Naive thymus-derived CD4-positive, alpha-beta T cell (primary cell): ENCODE results near the gene RGS17. TPM values are rescaled to one million over a fixed set of nuclear protein-coding genes. Genes with fewer than 3 reads are reported as not detected.
"Not testable (repeated sequence)": the region's sequence is repeated elsewhere in the genome, so short reads cannot be mapped to it uniquely, and the experiment has no call there.

ENCODE experiments used
- ATAC-seq: fragments of 150-1000 bp; cut with Tn5 transposase; 2 replicates; pipeline ENCODE4 v1.10.0; 2021; ENCODE audit warnings: mild to moderate bottlenecking, moderate library complexity
- CTCF ChIA-PET: fragments of 350-600 bp; sonication (Branson Sonifier 250); formaldehyde crosslinking; loops from one replicate; lab custom pipeline; 2021; ENCODE audit warnings: antibody characterized with exemption; lab: Charles Lee
- POLR2A ChIA-PET: fragments of 350-600 bp; sonication (Branson Sonifier 250); formaldehyde crosslinking; loops from one replicate; lab custom pipeline; 2021; ENCODE audit warnings: antibody characterized with exemption, inconsistent platforms; lab: Charles Lee
- DNase-seq, 9 donors: peaks; one replicate each; pipeline versions ENCODE4 v3.0.0 to v3.0.0-alpha.2; 2020 to 2022; ENCODE audit warnings: mixed read lengths in 1 of 9
- H3K27ac ChIP-seq: one replicate; pipeline ENCODE4 v1.7.0; 2013; ENCODE audit warnings: mild to moderate bottlenecking, low read depth, low read length, moderate library complexity
- H3K27me3 ChIP-seq, 2 donors: one replicate each; pipeline ENCODE4 v1.7.0; 2013; ENCODE audit warnings: low read length in 2 of 2, mild to moderate bottlenecking in 2 of 2, moderate library complexity in 2 of 2; ENCODE audit not compliant: control insufficient read depth in 2 of 2, insufficient read depth in 2 of 2
- H3K36me3 ChIP-seq, 3 experiments: 1 replicate in 2 of 3; 2 replicates in 1 of 3; pipeline ENCODE4 v1.7.0; 2013; ENCODE audit warnings: low read length in 3 of 3, mild to moderate bottlenecking in 3 of 3, moderate library complexity in 1 of 3; ENCODE audit not compliant: insufficient read depth in 3 of 3, control insufficient read depth in 2 of 3
- H3K4me1 ChIP-seq, 2 donors: one replicate each; pipeline ENCODE4 v1.7.0; 2013; ENCODE audit warnings: low read length in 2 of 2, mild to moderate bottlenecking in 2 of 2, moderate library complexity in 1 of 2; ENCODE audit not compliant: control insufficient read depth in 2 of 2, insufficient read depth in 2 of 2
- H3K4me3 ChIP-seq: 2 replicates; pipeline ENCODE4 v1.7.0; 2013; ENCODE audit warnings: mild to moderate bottlenecking, low read length
- H3K9me3 ChIP-seq, 3 experiments: 1 replicate in 2 of 3; 2 replicates in 1 of 3; pipeline ENCODE4 v1.7.0; 2013; ENCODE audit warnings: low read length in 3 of 3; ENCODE audit not compliant: control insufficient read depth in 2 of 3
- H3K27ac Mint-ChIP-seq, 9 donors: one replicate each; pipeline ENCODE4 v1.8.0; 2020 to 2022; ENCODE audit warnings: mixed read lengths in 9 of 9, mild to moderate bottlenecking in 8 of 9, moderate library complexity in 5 of 9, inconsistent platforms in 2 of 9
- H3K27me3 Mint-ChIP-seq, 5 donors: one replicate each; pipeline ENCODE4 v1.8.0; 2021 to 2022; ENCODE audit warnings: mixed read lengths in 5 of 5, mild to moderate bottlenecking in 1 of 5
- H3K36me3 Mint-ChIP-seq, 5 donors: one replicate each; pipeline ENCODE4 v1.8.0; 2020 to 2022; ENCODE audit warnings: mixed read lengths in 5 of 5, mild to moderate bottlenecking in 3 of 5, inconsistent platforms in 1 of 5
- H3K4me1 Mint-ChIP-seq, 7 donors: one replicate each; pipeline ENCODE4 v1.8.0; 2020 to 2022; ENCODE audit warnings: mixed read lengths in 7 of 7, mild to moderate bottlenecking in 3 of 7, inconsistent platforms in 1 of 7
- H3K4me3 Mint-ChIP-seq, 10 donors: one replicate each; pipeline ENCODE4 v1.8.0; 2020 to 2022; ENCODE audit warnings: mild to moderate bottlenecking in 10 of 10, mixed read lengths in 10 of 10, moderate library complexity in 6 of 10, inconsistent platforms in 2 of 10
- H3K9me3 Mint-ChIP-seq, 11 donors: one replicate each; pipeline ENCODE4 v1.8.0; 2020 to 2022; ENCODE audit warnings: mixed read lengths in 11 of 11, mild to moderate bottlenecking in 4 of 11, inconsistent platforms in 1 of 11, moderate library complexity in 1 of 11
- intact Hi-C, 2 donors: fragments of 100-400 bp; cut with micrococcal nuclease; formaldehyde crosslinking; loops; one replicate each; pipeline ENCODE4 v1.15.1; 2023
- polyA plus RNA-seq, 2 donors: library from polyadenylated mRNA; unstranded; fragments of 300-500 nt; fragmentation: Illumina TruSeq; gene quantifications; one replicate each; pipeline ENCODE4 v1.2.3, GENCODE V29; 2021
- total RNA-seq, 6 experiments: library from RNA in 5 of 6; stranded (reverse) in 5 of 6; gene quantifications; 1 replicate in 5 of 6; 2 replicates in 1 of 6; pipeline ENCODE4 v1.2.3 and lab custom pipeline; 2021 to 2026

Gene RGS17
- total and polyA plus RNA-seq, 7 experiments from 2014 or later = 0.39 TPM; not detected in 6

- POLR2A ChIA-PET = no interaction called here
- H3K4me1 ChIP-seq = peaks cover 0 to 3% of the 10 kb centered on the region in 2 donors
- no peak overlapping the region for H3K4me3 Mint-ChIP-seq
- peaks cover 0 to 11% (median 0%) of the 10 kb centered on the region in 3 experiments for H3K9me3 ChIP-seq
- H3K27me3 Mint-ChIP-seq = peaks cover 0 to 13% (median 0%) of the 10 kb centered on the region in 5 donors
- ATAC-seq = no peak
- intact Hi-C loops = loop anchor here (5.0 to 10.0 kb wide), 2 partner anchors 37 to 785 kb away; no protein-coding TSS in a partner anchor
- no peaks in the 10 kb centered on the region for H3K27me3 ChIP-seq
- no peak for DNase-seq
- peaks cover 2 to 19% (median 3%) of the 10 kb centered on the region in 7 donors for H3K4me1 Mint-ChIP-seq
- peaks cover 0 to 53% (median 17%) of the 10 kb centered on the region in 3 experiments for H3K36me3 ChIP-seq
- H3K27ac Mint-ChIP-seq = no peak overlapping the region
- H3K27ac ChIP-seq = no peak overlapping the region
- H3K4me3 ChIP-seq = no peak overlapping the region
- H3K36me3 Mint-ChIP-seq = peaks cover 27 to 67% (median 63%) of the 10 kb centered on the region in 5 donors
- peaks cover 14 to 67% (median 41%) of the 10 kb centered on the region in 11 donors for H3K9me3 Mint-ChIP-seq
- CTCF ChIA-PET = no interaction called here
Observed at GRCh38 chr6:152969688-152970418, 161.2 kb downstream of the RGS17 start.

- H3K4me1 ChIP-seq, H3K4me3 ChIP-seq, H3K27ac ChIP-seq, CTCF ChIA-PET, DNase-seq, ATAC-seq, H3K4me3 Mint-ChIP-seq, POLR2A ChIA-PET, H3K27ac Mint-ChIP-seq, H3K4me1 Mint-ChIP-seq, intact Hi-C loops, H3K27me3 ChIP-seq: not testable (repeated sequence)
- Mint-ChIP-seq H3K27me3 (peaks cover 7 to 36% (median 8%) of the 10 kb centered on the region in 5 donors), H3K9me3 (peaks cover 17 to 71% (median 42%) of the 10 kb centered on the region in 11 donors), H3K36me3 (peaks cover 22 to 36% (median 32%) of the 10 kb centered on the region in 5 donors)
- H3K36me3 ChIP-seq = peaks cover 0 to 20% (median 3%) of the 10 kb centered on the region in 3 experiments
- H3K9me3 ChIP-seq = peaks cover 0 to 11% (median 0%) of the 10 kb centered on the region in 3 experiments
Observed at GRCh38 chr6:152966168-152966894, 164.8 kb downstream of the RGS17 start.

GRCh38 chr6:152959333-152959732, 171.7 kb downstream of the RGS17 start:
- peaks cover 0 to 4% (median 0%) of the 10 kb centered on the region in 5 donors for H3K36me3 Mint-ChIP-seq
- intact Hi-C loops = no loop called here
- Histone ChIP-seq H3K9me3 (no peaks in the 10 kb centered on the region), H3K4me1 (no peaks in the 10 kb centered on the region), H3K27me3 (no peaks in the 10 kb centered on the region), H3K4me3 (no peak overlapping the region), H3K36me3 (no peaks in the 10 kb centered on the region), H3K27ac (no peak overlapping the region)
- no peaks in the 10 kb centered on the region for H3K4me1 Mint-ChIP-seq
- peaks cover 0 to 4% (median 0%) of the 10 kb centered on the region in 11 donors for H3K9me3 Mint-ChIP-seq
- ChIA-PET CTCF (no interaction called here), POLR2A (no interaction called here)
- H3K4me3 Mint-ChIP-seq = no peak overlapping the region
- ATAC-seq (no peak), DNase-seq (no peak)
- H3K27ac Mint-ChIP-seq = no peak overlapping the region
- peaks cover 13 to 36% (median 22%) of the 10 kb centered on the region in 5 donors for H3K27me3 Mint-ChIP-seq

- no peak overlapping the region for H3K4me3 ChIP-seq
Observed at GRCh38 chr6:152957796-152958195, 173.3 kb downstream of the RGS17 start.

More at GRCh38 chr6:152957796-152958195, 173.3 kb downstream of the RGS17 start:
- Histone ChIP-seq H3K27ac (no peak overlapping the region), H3K4me1 (no peaks in the 10 kb centered on the region), H3K9me3 (no peaks in the 10 kb centered on the region), H3K27me3 (no peaks in the 10 kb centered on the region), H3K36me3 (no peaks in the 10 kb centered on the region)
- H3K9me3 Mint-ChIP-seq = no peaks in the 10 kb centered on the region
- no peaks in the 10 kb centered on the region for H3K4me1 Mint-ChIP-seq
- H3K4me3 Mint-ChIP-seq = no peak overlapping the region
- POLR2A ChIA-PET = no interaction called here
- ATAC-seq (no peak), DNase-seq (no peak)
- peaks cover 0 to 4% (median 0%) of the 10 kb centered on the region in 5 donors for H3K36me3 Mint-ChIP-seq
- no peak overlapping the region for H3K27ac Mint-ChIP-seq
- intact Hi-C loops = no loop called here
- CTCF ChIA-PET = interaction anchor here (0.7 kb wide), 1 partner anchor 20 kb away, joined by 3 read pairs; no protein-coding TSS in a partner anchor
- H3K27me3 Mint-ChIP-seq = peaks cover 18 to 40% (median 22%) of the 10 kb centered on the region in 5 donors

Other genes with a start within 250 kb of the RGS17 start
- 10 to 100 TPM in 2 of 5 experiments, 1 to 10 TPM in 3; 3.2 to 50.2 (median 9.2) TPM for gene FBXO5, start 148.2 kb downstream of the RGS17 start, total RNA-seq
- 1 to 10 TPM; 5.3 to 9.0 TPM for gene FBXO5, start 148.2 kb downstream of the RGS17 start, polyA plus RNA-seq
- gene MTRF1L, start 128.6 kb downstream of the RGS17 start, total RNA-seq = 10 to 100 TPM in 4 of 5 experiments, 1 to 10 TPM in 1; 8.9 to 18.1 (median 13.5) TPM
- 1 to 10 TPM; 6.1 to 6.8 TPM for gene MTRF1L, start 128.6 kb downstream of the RGS17 start, polyA plus RNA-seq